LHCN-M2 (cell line): ENCODE data around the gene KIF26B. TPM values are rescaled to one million over a fixed set of nuclear protein-coding genes. Genes with fewer than 3 reads are reported as not detected.
"Not testable (repeated sequence)": the region's sequence is repeated elsewhere in the genome, so short reads cannot be mapped to it uniquely, and the experiment has no call there.

Experiments
- DNase-seq: peaks from one replicate; pipeline ENCODE4 v3.0.0-alpha.2; 2012; ENCODE audit warnings: low read depth
- polyA plus RNA-seq: library from polyadenylated mRNA; unstranded; fragments of >200 nt; gene quantifications from one replicate; pipeline ENCODE4 v1.2.1, GENCODE V29; 2012; ENCODE audit warnings: missing spikeins
- total RNA-seq: library from RNA; depleted of rRNA; stranded (reverse); fragments of >200 nt; gene quantifications from 2 replicates; pipeline ENCODE4 v1.2.3, GENCODE V29; 2014; rRNA removed

KIF26B gene
- under 0.01 and 0.17 TPM in 2 replicates for total RNA-seq
- 0.17 TPM for polyA plus RNA-seq

DNA sequence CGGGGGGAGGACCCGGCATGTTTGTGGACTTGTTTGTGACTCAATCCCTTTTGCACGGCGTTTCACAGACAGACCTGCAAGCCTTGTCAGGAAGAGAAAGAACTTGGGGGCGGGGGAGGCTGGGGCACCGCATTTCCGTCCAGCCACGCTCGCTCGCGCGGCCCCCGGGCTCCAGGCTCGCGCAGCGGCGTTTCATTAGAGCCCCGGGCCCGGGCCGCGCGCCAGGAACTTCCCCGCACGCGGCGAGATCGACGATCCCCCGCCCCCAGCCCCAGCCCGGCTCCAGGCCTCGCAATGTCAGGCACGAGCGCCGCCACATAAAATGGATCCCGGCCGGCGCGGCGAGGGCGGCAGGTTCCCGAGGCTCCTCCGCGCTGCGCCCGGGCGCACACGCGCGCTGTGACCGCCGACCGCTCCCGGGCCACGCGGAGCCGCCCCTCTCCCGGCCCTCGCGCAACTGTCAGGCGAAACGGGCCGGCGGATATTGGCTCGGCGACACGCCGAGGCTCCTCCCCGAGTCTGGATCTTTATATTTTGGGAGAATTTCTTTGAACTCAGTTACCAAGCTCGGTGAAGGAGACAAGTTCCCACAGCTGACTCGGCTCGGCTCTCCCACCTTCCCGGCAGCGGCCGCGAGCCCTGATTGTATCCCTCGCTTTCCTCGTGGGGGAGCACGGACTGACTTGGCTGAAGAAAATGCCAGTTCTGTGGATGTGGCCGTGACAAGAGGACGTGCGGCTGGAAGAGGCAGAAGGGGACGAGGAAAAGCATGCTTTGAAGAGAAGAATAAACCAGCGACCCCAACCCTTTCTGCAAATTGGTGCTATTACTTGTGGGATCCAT, at the start of gene KIF26B:
KIF26B (plus strand) TSS at position 557 of the 843 bp plus-strand sequence. CDS start 440 bp downstream, outside the sequence.
- peak; percentile 13 for DNase-seq

DNA sequence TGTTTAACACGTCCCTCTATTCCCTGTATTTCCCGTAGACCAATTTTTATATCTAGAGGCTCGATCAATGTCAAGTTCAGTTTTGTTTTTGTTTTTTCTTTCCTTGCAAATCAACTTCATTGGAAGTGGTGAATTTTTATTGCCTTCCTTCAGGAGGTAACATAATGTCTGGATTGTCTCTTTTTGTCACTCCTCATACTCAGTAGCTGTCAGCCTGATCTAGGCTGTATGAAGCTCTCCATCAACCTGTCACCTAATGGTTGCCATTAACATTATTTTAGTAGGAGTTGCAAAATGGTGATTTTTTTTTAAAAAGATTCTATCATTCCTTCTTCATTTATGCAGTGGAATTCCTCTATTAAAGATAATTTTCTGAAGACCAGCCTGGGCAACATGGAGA, 49.7 kb upstream of the KIF26B start:
- no peak for DNase-seq

DNA sequence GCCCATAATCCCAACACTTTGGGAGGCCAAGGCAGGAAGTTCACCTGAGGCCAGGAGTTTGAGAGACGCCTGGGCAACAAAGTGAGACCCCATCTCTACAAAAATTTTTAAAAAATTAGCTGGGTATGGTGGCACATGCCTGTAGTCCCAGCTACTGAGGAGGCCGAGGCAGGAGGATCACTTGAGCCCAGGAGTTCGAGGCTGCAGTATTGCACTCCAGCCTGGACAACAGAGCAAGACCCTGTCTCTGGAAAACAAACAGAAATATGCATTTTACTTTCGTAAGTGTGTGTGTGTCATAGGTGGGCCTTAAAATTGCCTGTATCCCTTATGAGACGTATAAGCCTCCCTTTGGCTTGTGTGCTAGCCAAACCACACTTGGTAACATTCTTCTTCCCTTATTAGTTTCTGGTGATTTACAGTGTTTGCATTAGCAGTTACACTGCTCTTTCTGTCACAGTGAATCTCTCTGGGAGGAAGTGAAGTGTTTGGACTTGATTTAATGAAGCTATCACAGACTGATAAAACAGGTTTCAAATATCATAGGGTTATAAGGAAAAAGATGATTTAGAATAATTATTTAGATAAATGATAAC, 48.9 kb upstream of the KIF26B start:
- DNase-seq: no peak

DNA sequence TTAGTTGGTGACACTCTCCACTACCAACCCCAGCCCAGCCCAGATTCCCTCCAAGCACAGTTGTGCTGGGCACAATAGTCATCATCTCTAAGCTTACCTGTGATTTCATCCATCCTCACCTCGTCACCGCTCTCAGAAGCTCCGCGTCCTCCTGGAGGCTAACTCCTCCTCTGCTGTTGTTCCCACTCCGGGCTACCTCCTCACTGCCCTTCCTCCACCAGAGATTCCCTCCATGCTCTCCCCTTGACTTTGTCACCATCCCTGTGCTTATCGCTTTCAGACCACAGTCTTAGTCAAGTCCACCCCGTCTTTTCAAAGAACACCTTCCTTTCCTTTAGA, 47.0 kb upstream of the KIF26B start:
- no peak for DNase-seq

DNA sequence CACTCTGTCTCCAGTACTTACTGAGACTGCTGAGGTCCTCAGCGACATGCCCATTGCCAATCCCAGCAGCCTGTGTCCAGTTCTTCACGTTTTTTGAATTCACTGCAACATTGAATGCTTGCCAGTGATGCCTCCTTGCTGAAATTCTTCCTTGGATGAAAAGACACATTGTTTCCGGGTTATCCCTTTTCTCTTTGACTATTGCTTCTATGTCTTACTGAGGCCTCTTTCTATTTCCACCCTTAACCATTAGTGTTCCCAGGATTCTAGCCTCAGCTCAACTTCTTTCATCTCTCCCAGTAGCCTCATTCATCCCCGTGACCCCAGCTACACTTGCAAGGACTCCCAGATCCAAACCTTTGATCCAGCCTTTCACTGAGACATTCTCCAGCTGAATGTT, 46.5 kb upstream of the KIF26B start:
- DNase-seq: no peak

DNA sequence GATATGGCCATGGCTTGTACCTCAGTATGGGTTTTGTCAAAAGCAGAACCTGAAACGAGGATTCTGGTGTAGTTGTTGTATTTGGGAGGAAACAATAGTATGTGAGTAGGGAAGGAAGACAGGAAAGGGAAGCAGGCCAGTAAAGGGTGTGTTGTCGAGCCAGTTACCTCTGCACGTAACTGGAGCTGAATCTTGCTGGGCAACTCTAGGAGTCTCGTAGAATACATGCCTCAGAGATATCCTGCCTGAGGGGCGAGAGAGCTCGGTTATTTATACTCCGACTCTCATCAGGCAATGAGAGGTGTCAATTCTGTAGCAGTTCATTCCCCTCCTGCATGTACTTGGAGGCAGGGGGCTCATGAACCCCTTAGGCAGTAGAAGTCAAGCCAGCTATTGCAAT, 45.9 kb upstream of the KIF26B start:
- no peak for DNase-seq

DNA sequence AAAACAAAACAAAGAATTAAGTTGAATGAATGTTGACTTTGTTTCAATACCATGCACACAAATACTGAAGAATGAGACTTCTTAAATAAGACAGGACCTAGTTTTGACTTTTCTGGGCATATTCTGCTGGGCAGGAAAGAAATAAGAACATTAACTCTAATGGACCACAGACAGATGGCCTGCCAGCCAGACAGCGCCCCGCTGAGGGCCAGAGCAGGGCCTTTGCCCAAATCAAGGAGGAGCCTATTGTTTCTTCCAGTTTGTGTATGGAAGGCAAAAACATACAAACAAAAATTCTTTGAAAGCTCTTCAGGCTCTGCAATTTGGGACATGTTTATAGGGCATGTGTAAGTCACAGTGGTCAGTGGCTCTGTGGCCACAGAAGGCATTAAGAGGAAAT, 44.4 kb upstream of the KIF26B start:
- DNase-seq: no peak

DNA sequence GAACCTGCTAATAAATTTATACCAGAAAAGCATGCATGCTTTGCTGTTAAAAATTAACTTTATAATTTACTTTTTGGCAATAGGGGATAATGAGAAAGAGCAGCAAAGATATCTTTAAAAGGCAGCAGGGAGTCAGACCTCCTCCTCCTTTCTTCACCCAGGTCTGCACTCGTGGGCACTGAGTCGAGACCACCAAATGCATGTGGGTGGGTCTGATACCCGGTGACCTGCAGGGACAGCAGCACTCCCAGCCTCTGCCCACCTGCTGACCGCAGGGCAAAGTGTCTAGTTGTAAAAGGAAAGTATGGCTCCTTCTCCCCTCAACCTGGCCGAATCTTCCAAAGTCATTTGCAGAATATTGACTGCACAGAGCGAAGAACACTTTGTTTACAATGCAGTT, 43.7 kb upstream of the KIF26B start:
- DNase-seq: no peak

DNA sequence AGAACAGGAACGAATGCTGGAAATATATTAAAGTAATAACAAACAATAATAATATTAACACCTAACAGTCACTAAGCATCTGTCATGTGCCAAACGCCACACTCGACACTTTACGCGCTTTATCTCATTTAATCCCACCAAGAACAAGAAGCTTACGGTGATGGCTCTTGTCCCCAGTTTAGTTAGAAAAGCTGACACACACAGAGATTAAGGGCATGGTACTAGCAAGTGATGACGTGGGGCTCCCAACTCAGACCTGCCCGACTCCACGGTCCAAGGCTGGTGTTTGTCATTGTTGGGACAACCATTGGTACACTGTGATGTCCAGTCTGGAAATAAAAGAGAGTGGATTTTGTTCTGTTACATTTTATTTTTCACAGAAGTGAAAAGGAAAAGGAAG, 41.1 kb upstream of the KIF26B start:
- no peak for DNase-seq

DNA sequence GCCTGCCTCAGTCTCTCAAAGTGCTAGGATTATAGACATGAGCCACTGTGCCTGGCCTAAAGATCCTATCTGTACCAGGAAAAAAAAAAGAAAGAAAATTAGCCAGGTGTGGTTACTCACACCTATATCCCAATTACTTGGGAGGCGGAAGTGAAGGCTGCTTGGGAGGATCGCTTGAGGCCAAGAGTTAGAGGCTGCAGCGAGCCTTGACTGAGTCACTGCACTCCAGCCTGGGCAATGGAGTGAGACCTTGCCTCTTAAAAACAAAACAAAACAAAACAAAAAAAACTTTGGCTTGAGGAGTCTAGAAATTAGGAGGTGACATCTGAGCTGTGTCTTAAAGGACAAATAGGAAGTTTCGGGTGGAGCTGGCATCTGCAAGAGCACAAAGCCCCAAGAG, 38.7 kb upstream of the KIF26B start:
- no peak for DNase-seq

DNA sequence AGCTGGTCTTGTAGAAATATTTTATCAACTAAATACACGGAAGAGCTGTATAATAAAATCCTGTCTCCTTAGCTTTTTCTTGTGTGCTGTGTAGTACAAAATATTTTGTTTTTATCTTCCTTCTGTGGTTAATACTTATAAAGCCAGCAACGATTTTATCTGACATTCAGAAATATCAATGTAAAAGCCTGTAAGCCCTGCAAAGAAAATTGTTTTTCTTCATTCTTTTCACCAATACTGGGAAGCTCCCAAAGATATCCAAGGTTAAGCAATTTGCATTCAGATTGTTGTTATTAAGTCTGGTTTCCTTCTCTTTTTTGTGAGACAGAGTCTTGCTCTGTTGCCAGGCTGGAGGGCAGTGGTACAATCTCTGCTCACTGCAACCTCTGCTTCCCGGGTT, 38.0 kb upstream of the KIF26B start:
- no peak for DNase-seq

DNA sequence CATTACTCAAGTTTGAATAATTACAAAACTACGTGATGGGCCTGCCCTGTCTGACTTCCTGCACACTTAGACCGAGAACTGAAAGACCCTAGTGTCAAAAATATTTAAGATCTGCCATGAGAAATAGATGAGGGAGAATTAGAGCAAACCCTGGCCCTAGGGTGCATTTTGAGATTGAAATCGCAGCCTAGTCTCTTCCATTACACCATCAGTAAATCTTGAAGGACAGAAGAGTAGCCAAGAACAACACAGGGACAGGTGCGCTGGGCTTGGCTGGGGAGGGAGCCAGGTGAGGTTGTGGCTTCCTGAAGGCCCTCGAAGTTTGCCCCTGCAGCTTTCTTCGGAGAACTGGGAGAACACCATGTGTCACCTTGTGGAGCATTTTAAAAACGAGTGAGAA, 36.7 kb upstream of the KIF26B start:
- no peak for DNase-seq

DNA sequence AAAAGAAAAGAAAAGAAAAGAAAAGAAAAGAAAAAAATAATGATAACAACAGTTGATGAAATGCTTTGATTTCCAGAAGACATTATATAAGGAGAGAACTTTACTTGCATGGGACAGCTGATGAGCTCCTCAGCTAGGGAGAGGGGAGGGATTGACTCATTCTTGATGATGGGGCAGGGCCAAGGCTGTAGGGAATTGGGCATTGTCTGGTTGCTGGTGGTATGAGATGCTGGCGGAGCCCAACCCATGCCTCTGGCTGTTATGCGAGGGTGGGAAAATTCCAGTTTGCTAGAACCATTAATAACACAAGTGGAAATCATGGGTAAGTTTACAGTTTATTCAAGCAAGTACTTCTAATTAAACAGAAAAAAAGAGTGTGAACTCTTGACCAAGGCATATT, 36.0 kb upstream of the KIF26B start:
- no peak for DNase-seq

DNA sequence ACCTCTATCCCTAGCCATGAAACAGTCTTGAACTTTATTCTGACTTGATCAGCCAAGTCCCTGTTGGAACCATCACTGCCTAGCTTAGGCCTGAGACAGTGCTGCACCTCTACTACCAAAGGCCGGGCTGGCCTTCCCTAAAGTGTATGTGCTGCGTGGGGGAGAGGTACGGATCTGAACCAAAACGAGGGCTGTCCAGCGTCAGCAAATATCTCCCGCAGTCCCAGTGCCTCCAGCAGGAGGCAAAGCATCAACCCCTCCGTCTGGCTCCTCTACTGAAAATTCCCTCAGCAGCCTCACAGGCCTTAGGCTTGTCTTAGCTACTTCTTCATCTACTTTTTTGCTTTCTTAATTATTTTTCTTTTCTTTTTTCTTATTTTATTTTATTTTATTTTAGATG, 33.3 kb upstream of the KIF26B start:
- DNase-seq: no peak

DNA sequence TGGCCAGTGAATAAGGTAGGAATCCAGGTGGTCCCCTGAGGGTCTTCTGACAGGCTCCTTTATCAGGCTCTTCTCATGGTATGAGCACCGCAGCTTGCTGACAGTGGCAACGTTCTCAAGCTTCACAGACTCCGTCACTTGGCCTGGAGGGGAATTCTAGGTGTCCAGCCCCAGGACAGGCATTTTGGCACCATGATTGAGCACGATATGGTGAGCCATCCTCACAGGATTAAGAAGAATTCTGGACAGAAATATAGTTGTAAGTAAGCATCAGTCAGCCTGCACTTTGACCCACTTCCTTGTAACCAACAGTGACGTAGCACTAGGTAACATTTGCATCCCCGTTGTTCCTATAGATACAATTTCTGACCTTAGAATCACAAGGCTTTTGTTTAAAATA, 30.5 kb upstream of the KIF26B start:
- no peak for DNase-seq

DNA sequence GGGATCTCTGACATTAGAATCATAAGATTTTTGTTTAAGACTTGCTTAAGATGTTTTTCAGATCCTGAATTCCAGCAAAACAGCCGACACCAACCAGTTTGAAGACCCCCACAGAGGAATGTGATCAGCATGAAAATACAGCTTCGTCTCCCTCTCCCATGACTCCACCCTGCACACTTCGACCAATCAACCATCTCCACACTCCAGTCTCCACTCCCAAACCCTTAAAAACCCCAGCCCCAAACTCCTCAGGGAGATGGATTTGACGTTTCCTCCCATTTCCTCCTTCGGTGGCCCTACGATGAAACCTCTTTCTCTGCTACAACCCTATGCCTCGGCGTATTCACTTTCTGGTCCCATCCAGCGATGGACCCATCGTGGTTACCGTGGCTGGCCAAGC, 30.1 kb upstream of the KIF26B start:
- DNase-seq: no peak

DNA sequence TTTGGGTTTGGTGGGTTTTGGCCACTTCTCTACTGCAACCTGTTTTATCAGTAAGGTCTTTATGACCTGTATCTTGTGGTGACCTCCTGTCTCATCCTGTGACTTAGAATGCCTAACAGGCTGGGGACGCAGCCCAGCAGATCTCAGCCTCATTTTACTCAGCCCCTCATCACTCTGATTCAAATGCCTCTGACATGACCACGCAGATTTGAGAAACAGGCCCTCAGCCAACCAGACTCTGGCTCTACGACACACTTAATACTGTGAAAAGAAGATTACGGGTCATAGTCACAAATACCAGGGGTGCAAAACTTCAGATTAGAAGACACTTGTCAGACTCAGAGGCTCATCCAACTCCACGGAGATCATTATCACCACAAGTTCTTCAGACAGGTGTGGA, 28.3 kb upstream of the KIF26B start:
- no peak for DNase-seq

DNA sequence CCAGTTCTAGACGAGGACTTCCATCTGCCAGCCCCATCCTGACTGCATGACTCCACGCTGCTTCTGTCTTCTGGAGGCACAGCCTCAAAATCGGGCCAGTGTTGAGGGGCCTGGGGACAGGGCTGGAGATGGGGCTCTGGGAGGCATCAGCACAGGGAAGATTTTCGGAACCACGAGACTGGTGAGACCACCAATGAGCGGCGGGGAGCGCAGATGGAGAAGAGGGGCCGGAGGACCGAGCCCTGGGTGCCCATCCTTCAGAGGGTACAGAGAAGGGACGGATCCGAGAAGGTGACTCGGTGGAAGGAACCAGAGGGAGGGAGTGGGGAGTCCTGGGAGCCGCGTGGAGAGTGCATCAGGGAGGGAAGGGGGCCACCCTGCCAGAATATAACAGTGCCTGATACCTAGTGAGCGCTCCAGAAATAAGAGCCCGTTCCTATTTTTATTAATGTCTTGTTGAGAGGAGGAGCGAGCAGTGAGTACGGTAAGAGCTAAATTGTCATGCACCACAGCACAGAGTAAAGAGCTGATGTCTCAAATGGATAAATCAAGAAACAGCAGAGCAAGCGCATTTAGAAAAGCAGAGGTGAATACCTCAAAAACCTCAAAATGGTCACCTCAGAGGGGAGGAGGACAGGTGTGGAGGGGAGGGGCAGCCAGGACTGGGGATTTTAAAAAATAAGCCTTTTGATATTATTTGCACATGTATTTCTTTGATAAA, 26.2 kb upstream of the KIF26B start:
- no peak for DNase-seq

DNA sequence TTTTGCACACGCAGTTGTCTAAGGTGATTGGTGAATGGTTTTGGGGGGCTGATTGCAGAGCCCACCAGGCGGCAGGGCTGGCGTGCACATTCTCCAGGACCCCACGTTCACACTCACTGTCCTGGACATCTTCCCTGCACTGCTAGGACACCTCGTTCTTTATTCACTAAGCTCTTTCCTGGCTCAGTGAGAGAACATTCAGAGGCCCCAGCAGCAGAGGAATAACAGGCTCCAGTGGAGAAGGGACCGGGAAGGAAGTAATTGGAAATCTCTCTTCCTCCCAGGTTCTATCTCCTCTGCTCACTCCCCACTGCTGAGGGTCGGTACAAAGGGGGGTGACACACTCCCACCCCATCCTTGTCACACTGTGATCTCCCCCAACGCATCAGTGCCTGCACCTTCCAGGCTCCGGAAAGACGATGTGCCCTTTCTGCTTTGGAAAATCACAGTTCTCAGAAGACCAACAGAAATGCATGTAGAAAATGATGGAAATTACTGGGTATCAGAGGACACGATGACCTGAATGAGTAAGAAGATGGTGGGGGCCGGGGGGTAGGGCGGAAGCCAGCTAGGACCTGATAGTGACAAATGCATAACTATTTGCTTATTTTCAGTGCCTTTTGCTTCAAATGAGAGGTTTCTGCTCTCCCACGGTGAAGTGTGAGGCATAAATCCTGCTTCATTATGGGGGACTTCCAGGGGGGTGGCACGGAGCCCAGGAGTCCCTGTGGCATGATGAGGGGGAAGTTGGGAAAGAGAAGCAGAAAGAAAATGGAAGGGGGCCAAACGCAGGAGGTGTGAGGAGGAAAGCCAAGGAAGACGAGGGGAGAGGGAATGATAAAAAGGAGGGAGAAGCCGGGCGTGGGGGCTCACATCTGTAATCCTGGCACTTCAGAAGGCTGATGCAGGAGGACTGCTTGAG, 25.2 kb upstream of the KIF26B start:
- no peak for DNase-seq

DNA sequence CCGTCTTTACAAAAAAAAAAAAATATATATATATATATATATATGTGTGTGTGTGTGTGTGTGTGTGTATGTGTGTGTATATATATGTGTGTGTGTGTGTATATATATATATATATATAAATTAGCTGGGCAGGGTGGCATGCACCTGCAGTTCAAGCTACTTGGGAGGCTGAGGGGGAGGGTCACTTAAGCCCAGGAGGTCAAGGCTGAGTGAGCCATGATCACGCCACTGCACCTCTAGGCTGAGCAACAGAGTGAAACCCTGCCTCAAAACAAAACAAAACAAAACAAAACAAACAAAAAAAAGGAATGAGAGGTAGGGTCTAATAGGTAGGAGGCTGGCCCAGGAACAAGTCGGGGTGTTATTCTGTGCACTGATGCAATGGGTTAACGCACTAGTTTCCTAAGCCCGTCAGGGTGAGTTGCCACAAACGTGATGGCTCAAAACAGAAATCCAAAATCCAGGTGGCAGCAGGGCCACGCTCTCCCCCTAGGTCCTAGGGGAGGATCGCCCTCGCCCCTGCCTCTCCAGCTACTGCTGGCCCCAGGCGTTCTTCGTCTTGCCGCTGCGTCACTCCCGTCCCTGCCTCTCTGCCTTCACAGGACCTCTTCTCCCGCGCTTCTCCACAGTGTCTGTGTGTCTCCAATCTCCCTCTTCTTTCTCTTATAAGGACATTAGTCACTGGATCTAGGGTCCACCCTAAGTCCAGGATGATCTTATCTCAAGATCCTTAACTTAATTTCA, 24.3 kb upstream of the KIF26B start:
- DNase-seq: not testable (repeated sequence)

DNA sequence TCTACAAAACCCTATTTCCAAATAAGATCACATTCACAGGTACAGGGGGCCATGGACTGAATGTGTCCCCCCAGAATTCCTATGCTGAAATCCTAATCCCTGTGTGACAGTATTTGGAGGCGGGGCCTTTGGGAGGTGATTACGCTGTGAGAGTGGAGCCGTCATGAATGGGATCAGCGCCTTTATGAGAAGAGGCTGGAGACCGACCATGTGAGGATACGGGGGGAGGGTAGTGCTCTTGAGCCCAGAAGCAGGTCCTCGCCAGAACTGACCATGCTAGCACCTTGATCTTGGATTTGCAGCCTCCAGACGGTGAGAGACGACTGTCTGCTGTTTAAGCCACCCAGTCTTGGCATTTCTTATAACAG, 23.8 kb upstream of the KIF26B start:
- no peak for DNase-seq
